GM18508 (cell line): ENCODE data around the gene AGAP3.

Experiments
- ATAC-seq: cut with Tn5 transposase; IDR thresholded peaks from one replicate; pipeline ENCODE4 v1.9.1; 2021; ENCODE audit warnings: moderate number of reproducible peaks; ENCODE audit not compliant: insufficient read depth, unreplicated experiment

Gene AGAP3

DNA sequence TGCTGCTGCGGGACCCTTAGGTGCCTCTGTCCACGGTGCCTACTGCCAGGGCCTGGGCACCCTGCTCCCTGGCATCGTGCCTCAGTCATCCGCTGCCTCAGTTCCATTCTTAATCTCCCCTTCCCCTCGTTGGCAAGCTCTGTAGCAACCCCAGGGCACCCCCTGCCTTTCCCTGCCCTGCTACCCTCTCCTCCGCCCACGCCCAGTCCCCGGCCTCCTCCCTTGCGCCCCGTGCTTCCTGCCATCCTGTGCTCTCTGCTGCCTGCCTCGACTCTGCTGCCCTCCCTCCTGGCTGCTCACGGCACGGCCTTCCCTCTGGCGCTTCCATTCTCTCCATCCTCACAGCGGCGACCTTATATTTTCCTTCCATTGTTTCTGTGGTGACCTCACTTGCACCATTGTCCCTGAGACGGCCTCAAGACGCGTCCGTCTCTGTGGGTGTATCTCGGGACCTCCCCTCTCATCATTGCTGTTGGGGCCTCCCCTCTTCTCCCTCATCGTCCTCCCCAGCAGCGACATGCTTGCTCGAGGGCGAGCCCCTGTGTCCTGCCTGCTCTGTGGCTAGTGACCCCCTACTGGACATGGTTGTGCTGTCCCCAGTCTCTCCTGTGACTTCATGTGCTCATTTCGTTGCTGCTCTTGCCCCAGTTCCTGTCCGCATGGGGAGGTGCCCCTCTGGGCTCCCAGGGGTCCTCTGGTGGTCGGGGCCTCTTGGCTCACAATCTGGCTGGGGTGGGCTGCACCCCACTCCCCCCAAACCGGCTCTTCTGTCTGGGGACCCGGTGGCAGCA, 35.3 kb downstream of the AGAP3 start:
- ATAC-seq = no peak

DNA sequence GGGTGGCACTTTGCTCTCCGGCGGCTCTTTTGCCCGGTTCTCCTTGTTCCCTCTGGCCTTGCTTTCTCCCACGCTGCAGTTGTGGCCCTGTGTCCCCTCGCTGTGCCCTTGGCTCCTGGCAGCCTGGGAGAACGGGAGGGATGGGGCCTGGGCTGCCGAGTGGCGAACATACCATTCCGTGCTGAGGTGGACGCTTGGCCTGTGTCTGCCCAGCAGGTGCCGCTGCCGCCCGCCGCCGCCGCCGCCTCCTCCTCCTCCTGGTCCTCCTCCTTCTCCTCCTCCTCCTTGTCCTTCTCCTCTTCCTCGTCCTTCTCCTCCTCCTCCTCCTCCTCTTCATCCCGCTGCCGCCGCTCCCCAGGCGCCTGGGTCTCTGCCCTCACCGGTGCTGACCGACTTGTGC, 36.0 kb downstream of the AGAP3 start:
- no peak for ATAC-seq

DNA sequence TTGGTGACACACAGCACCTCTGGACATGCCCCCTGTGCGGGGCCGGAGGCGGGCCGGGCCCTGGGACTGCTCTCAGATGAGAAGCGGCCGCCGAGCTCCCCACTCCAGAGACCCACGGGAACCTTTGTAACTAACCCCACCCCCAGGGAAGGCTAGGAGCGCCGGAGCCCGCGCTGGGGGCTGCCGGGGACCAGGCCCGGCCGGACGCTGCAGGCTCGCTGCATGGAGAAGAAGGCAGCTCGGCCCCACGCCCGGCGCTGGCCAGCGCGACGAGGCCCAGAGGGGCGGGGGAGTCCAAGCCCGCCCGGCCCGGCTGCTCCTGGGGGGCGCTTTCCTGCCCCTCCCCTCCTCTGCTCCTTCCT, 36.5 kb downstream of the AGAP3 start:
- ATAC-seq = no peak

- no peak for ATAC-seq
Measured at GRCh38 chr7:151123158-151123821, 37.0 kb downstream of the AGAP3 start.

- ATAC-seq = no peak
Measured at GRCh38 chr7:151123822-151124464, 37.7 kb downstream of the AGAP3 start.

GRCh38 chr7:151124481-151124880, 38.2 kb downstream of the AGAP3 start:
- no peak for ATAC-seq

- no peak for ATAC-seq
Measured at GRCh38 chr7:151124899-151125399, 38.7 kb downstream of the AGAP3 start.

GRCh38 chr7:151125470-151125845, 39.2 kb downstream of the AGAP3 start:
- ATAC-seq = no peak

DNA sequence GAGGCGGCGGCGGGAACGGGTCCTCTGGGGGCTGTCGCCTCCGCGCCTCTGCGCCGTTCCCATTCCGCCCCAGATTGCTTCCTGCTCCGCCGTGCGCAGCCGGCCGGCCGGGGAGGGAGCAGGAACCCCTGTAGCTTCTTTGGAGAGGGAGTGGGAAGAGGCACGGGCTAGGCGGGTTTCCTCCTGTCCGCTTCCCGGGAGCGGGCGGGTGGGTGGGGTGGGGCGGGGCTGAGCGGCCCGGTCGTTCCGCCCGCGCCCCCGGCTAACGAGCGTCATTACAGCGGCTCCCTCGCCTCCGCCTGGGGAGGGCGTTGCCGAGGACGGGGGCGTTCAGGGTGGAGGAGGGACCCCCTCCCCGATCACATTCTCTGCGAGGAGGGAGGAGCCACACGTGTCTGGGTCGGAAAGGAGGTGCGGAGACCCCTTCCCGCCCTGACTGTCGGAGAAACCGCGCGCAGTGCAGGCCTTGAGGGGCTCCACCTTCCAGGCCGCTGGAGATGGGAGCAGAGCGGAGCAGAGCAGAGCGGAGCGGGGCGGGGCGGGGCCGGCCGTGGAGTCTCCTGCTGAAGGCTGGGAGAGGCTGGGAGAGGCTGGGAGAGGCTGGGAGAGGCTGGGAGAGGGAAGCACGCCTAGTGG, 39.7 kb downstream of the AGAP3 start:
- ATAC-seq = no peak

- no peak for ATAC-seq
Measured at GRCh38 chr7:151126491-151127137, 40.3 kb downstream of the AGAP3 start.

DNA sequence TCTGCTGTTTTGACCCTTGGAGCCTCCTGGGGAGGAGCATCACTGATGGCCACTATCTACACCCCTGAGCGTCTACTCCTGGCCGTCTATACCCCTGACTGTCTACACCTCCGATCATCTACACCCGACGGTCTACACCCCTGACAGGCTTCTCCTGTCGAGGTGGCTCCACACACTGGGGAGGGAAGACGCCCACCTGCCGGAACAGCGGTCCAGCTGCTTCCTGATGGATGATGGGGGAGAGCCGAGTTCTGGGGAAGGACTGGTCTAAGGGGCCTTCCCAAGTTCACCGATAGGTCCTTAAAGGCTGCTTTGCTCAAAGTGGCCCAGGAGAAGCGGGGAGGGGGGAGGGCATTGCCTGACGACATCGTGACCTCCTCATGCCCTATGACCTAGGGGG, 41.9 kb downstream of the AGAP3 start:
- ATAC-seq = no peak

DNA sequence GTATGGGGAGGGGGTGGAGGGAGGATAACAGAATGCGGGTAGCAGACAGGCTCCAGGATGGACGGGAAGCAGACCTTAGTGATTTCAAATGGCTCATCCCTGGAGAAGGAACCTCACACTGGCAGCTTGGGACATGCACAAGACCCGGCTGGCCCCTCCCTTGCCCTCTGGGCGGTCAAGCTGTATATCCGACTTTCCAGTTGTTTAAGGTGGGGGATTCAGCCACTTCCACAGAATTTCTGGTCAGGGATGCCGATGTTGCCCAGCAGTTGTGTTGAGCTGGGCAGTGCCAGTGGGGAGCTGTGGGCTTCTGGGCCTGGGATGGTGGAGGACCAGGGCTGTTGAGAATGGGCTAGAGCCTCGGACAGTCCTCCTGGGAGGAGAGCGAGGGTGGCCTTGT, 42.4 kb downstream of the AGAP3 start:
- no peak for ATAC-seq

DNA sequence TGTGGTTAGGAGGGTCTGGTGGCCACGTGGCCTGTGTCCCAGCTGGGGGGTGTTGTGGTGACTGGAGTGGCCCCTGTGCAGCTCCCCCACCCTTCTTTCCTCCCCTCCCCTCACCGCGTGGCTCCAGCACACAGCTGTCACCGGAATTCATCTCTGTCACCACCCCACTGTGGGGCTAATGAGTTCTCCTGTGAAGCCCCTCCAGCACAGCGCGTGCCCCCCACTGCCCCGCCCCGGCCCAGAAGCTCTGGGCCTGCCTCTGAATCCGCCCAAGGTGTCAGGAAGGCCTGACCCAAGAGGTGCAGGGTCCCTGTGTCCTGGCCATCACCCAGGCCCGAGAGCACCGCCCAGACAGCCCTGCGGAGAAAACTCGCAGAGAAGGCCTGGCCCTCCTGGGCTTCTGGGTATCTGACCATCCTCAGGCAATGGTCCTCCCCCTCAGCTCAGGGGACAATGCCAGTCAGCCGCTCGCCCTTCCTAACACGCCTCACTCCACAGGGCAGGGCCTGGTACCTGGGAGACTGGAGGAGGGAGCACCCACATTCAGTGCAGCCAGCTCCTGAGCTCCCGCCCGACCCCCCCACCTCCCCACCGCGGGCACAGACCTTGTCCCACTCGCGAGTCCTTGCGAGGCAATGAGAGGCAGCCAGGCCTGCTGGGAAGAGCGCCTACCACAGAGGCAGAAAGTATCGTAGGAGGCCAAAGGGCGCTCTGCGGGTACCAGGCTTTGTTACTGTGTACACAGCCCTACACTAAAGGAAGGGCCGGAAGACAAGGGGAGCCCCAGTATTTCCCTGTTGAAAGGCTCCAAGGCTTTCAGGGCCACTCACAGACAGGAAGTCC, 43.1 kb downstream of the AGAP3 start:
- ATAC-seq = no peak

DNA sequence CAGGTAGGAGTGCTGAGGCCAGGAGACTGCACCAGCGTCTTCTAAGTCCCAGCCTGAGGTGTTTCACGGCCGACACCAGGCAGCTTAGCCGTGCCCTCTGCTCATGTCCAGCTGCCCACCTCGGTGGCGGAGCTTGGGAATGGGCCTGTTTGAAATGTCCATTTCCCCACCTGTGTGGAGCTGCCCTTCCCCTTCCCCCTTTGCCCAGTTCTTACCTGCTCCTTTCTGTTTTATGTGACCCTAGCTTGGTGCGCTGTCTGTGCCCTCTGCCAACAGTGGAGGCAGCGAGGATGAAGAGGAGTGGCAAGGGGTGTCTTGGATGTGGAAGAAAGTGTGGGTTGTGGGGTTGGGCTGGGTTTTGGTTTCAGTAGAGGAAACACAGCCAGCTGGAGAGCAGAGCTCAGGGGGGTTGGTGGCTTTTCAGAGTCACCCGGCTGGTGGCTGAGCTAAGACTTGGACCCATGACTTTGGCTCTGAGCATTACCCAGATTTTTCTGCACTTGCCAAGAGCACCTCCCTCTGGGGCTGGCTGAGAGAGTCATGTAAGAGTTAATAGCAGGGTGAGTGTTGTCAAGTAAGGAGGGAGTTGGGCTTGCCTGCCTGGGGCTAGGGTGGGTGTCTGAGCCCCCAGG, 43.8 kb downstream of the AGAP3 start:
- ATAC-seq = no peak

DNA sequence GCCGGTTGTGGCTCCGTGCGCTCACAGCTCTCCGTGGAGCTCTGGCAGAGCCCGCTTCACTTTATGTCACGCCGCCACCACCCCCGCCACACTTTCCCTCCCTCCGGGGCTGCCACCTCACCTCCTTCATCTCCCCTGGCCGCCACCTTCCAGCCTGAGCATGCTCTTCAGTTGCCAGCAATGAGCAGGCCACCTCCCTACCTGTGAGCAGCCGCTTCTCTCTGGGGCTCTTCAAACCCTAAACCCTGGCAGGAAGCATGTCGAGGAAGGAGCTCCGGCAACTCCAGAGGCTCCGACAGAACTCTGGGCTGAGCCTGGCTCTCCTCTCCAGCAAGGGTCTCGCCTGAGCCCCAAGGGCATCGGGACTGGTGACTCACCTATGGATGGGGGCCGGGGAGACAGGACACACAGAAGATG, 44.5 kb downstream of the AGAP3 start:
- no peak for ATAC-seq

DNA sequence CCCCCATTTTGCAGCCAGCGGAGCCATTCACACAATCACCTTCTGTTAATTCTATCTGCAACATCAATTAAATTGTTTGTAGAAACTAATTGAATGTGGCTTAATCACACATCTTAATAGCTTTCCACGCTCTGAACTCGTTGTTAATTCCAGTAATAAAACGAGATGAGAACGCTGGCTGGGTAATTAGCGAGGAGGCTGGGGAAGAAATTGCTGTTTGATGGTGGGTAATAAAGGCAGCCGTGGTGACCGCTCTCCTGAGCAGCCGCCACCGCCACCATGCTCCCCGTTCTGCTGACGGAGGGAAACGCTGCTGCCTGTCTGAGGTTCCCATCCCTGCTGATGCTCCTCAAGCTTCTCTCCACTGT, 44.9 kb downstream of the AGAP3 start:
- ATAC-seq = no peak

DNA sequence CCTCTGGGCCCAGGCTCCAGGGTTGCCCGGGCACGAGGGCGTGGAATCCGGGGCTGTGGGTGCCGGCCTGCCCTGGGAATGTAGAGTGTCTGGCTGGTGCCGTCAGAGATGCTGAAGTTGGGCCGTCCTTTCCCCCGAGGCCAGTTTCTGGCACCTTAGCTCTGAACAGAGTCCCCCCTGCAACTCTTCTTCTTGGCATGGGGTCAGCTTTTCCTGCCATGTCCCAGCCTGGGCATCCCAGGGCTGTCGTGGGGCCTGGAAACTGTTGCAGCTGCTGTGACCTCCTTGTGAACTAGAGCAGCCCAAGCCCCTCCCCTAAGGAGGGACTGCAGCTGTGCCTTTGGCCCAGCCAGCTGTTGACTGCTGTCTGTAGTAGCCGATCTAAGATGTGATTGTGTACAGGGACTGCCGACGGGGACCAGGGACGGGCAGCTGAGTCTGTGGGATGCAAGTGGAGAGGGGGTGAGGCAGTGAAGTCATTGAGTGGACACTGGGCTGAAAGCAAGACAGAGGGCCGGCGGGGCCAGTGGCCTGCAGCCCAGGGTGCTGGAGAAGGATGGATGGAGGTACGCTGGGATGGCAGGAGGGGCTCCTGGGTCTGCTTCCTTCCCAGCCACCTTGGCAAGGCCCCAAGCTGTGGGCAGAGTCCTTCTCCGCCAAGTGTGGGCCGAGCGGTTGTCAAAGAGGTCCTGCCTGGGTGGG, 45.5 kb downstream of the AGAP3 start:
- ATAC-seq = no peak

DNA sequence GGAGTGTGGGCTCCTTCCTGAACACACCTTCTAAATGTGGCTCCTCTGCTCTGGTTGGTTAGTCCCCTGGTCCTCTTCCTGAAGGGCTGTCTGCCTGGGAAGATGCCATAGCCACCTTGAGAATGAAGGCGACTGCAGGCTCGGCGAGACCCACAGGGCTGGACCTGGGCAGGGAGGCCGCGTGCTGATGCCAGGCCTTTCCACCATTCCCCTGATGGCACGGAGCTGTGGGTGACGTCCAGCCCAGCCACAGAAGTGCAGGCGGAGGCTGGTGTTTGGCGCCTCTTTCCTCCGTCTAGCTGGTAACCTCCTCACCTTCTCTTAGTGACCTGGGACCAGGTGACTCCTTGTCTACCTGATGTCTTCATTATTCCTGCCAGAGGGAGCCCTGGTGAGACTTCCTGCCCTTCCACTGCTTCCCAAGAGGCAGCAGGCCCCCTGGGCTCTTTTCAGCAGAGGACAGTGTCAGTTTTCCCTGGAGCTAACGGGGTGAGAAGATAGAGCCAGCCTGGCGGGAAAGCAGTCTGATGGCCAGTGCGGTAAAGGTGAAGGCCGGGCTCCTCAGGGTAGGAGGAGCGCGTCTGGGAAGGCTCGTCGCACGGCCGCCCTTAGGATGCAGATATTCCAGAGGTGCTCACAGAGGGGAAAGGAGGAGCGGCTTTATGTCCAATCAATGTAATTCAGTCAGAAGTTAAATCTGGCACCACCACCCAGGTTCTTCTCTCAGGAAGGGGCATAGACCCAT, 46.4 kb downstream of the AGAP3 start:
- no peak for ATAC-seq
